Mesothelial cell of epicardium (in vitro differentiated cells): ENCODE measurements around the gene GPC6. TPM values are rescaled to one million over a fixed set of nuclear protein-coding genes. Genes with fewer than 3 reads are reported as not detected.

Source experiments
- DNase-seq, 2 experiments: peaks; one replicate each; pipeline ENCODE4 v3.0.0; 2021; ENCODE audit warnings: low spot score in 2 of 2; ENCODE audit not compliant: unreplicated experiment in 2 of 2
- H3K27ac Mint-ChIP-seq: 2 replicates; pipeline ENCODE4 v1.8.0; 2021; ENCODE audit warnings: mixed read lengths
- H3K27me3 Mint-ChIP-seq: 2 replicates; pipeline ENCODE4 v1.8.0; 2021; ENCODE audit warnings: low read depth, mixed read lengths
- H3K36me3 Mint-ChIP-seq: 2 replicates; pipeline ENCODE4 v1.8.0; 2021; ENCODE audit warnings: mixed read lengths
- H3K4me1 Mint-ChIP-seq: 2 replicates; pipeline ENCODE4 v1.8.0; 2021; ENCODE audit warnings: mixed read lengths
- H3K4me3 Mint-ChIP-seq: 2 replicates; pipeline ENCODE4 v1.8.0; 2021; ENCODE audit warnings: mild to moderate bottlenecking, moderate library complexity, mixed read lengths
- H3K9me3 Mint-ChIP-seq: 2 replicates; pipeline ENCODE4 v1.8.0; 2021; ENCODE audit warnings: mixed read lengths
- CTCF ChIP-seq: fragments of 200-600 bp; sonication (generic); IDR thresholded peaks from one replicate; pipeline ENCODE4 v1.5.0; 2021; ENCODE audit warnings: antibody characterized with exemption; ENCODE audit not compliant: unreplicated experiment
- total RNA-seq: library from RNA; stranded (reverse); gene quantifications from 3 replicates; pipeline ENCODE4 v1.2.1, GENCODE V29; 2021

GPC6 gene
- total RNA-seq, 1 donor from 2014 or later: 112 TPM

GRCh38 chr13:94168783-94169453 is 942.3 kb downstream of the GPC6 start:
- DNase-seq: no peak
- no peaks in the 10 kb centered on the region for H3K27me3 Mint-ChIP-seq

GRCh38 chr13:94169454-94170144 is 943.0 kb downstream of the GPC6 start:
- H3K36me3 Mint-ChIP-seq: no peaks in the 10 kb centered on the region
- DNase-seq: no peak
- H3K27ac Mint-ChIP-seq: no peak overlapping the region
- H3K27me3 Mint-ChIP-seq: no peaks in the 10 kb centered on the region
- no peak for TF ChIP-seq CTCF
- no peaks in the 10 kb centered on the region for H3K9me3 Mint-ChIP-seq
- peaks cover 21% of the 10 kb centered on the region for H3K4me1 Mint-ChIP-seq
- no peak overlapping the region for H3K4me3 Mint-ChIP-seq

More at GRCh38 chr13:94168783-94169453, 942.3 kb downstream of the GPC6 start:
- no peaks in the 10 kb centered on the region for H3K36me3 Mint-ChIP-seq
- H3K4me3 Mint-ChIP-seq: no peak overlapping the region
- H3K4me1 Mint-ChIP-seq: peaks cover 16% of the 10 kb centered on the region
- H3K9me3 Mint-ChIP-seq: no peaks in the 10 kb centered on the region
- H3K27ac Mint-ChIP-seq: no peak overlapping the region
- TF ChIP-seq CTCF: no peak

- TF ChIP-seq CTCF: no peak
- no peak for DNase-seq
- no peak overlapping the region for H3K27ac Mint-ChIP-seq
- H3K27me3 Mint-ChIP-seq: no peaks in the 10 kb centered on the region
- H3K36me3 Mint-ChIP-seq: peaks cover 2% of the 10 kb centered on the region
- H3K4me1 Mint-ChIP-seq: peaks cover 21% of the 10 kb centered on the region
- peaks cover 4% of the 10 kb centered on the region for H3K9me3 Mint-ChIP-seq
- H3K4me3 Mint-ChIP-seq: no peak overlapping the region
Measured at GRCh38 chr13:94170145-94170571, 943.6 kb downstream of the GPC6 start.

- Mint-ChIP-seq H3K36me3 (peaks cover 2% of the 10 kb centered on the region), H3K9me3 (peaks cover 7% of the 10 kb centered on the region), H3K4me1 (peaks cover 32% of the 10 kb centered on the region), H3K27ac (no peak overlapping the region), H3K4me3 (no peak overlapping the region), H3K27me3 (no peaks in the 10 kb centered on the region)
- no peak for DNase-seq
- TF ChIP-seq CTCF: no peak
Measured at GRCh38 chr13:94172416-94172815, 945.8 kb downstream of the GPC6 start.

- TF ChIP-seq CTCF: no peak
- Mint-ChIP-seq H3K27ac (no peak overlapping the region), H3K4me3 (no peak overlapping the region), H3K36me3 (peaks cover 2% of the 10 kb centered on the region), H3K9me3 (peaks cover 7% of the 10 kb centered on the region), H3K27me3 (no peaks in the 10 kb centered on the region), H3K4me1 (peaks cover 32% of the 10 kb centered on the region)
- DNase-seq: no peak
Measured at GRCh38 chr13:94173312-94173854, 946.8 kb downstream of the GPC6 start.
